ENCODE results near the gene MAPRE2.

DNA sequence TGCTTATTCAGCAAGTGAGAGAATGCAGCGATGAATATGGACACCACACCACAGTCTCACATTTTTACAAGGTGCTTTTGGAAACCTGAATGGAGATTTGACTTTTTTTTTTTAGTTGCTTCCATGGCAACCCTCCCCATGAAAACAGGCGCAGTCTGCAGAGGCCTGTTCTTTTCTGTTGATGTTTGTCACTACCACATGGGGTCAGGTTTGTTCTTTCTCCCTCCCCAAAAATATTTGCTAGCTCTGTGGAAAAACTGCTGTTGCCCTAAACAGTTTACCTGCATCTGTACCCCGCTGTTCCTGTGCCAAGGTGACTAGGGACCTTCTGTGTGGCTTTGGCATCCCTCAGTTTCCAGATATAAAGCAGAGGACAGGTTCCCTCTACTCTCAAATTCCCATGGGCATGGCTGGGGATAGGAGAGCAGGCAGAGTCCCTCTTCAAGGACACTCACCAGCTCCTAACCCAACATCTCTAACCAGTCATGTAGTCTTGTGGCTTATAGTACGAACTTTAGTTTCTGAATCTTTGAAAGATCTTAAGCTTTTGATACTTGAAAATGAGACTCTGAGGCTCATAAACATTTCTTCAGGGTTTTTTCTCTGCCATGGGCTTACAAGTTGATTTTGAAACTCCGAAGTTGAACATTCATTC is 14.7 kb upstream of the MAPRE2 start:
- TF ChIP-seq TAF1 (IDR thresholded peaks at IDR 0.05; ENCODE audit: low read depth): no peak
- TF ChIP-seq MAX (IDR thresholded peaks at IDR 0.05): no peak
- TF ChIP-seq RAD21 (IDR thresholded peaks at IDR 0.05; ENCODE audit: low read depth): peak; percentile 29
- TF ChIP-seq, protein P1, sequence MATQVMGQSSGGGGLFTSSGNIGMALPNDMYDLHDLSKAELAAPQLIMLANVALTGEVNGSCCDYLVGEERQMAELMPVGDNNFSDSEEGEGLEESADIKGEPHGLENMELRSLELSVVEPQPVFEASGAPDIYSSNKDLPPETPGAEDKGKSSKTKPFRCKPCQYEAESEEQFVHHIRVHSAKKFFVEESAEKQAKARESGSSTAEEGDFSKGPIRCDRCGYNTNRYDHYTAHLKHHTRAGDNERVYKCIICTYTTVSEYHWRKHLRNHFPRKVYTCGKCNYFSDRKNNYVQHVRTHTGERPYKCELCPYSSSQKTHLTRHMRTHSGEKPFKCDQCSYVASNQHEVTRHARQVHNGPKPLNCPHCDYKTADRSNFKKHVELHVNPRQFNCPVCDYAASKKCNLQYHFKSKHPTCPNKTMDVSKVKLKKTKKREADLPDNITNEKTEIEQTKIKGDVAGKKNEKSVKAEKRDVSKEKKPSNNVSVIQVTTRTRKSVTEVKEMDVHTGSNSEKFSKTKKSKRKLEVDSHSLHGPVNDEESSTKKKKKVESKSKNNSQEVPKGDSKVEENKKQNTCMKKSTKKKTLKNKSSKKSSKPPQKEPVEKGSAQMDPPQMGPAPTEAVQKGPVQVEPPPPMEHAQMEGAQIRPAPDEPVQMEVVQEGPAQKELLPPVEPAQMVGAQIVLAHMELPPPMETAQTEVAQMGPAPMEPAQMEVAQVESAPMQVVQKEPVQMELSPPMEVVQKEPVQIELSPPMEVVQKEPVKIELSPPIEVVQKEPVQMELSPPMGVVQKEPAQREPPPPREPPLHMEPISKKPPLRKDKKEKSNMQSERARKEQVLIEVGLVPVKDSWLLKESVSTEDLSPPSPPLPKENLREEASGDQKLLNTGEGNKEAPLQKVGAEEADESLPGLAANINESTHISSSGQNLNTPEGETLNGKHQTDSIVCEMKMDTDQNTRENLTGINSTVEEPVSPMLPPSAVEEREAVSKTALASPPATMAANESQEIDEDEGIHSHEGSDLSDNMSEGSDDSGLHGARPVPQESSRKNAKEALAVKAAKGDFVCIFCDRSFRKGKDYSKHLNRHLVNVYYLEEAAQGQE (IDR thresholded peaks at IDR 0.05; ENCODE audit: low read depth): no peak
- no peak for TF ChIP-seq TEAD4 (IDR thresholded peaks at IDR 0.05)
- no peak for TF ChIP-seq CEBPB (IDR thresholded peaks at IDR 0.05)
- no peak for TF ChIP-seq YY1 (IDR thresholded peaks at IDR 0.05; ENCODE audit: low read depth)
- no peak for TF ChIP-seq EP300 (IDR thresholded peaks at IDR 0.05; ENCODE audit: borderline replicate concordance)
